GM23338 (cell line): ENCODE data around the gene GLRA2.

Experiments used
- CREB1 ChIP-seq: fragments of 250-450 bp; sonication (Bioruptor Pico); IDR thresholded peaks from 2 replicates; pipeline ENCODE4 v1.5.0; 2020; ENCODE audit warnings: low read depth, mild to moderate bottlenecking, moderate library complexity
- CTCF ChIP-seq, 2 experiments: fragments of 200-600 bp in 1 of 2; sonication (generic) in 1 of 2; conservative IDR thresholded peaks; 2 replicates each; pipeline versions ENCODE4 v1.5.1 to v1.6.1; 2016 to 2017; ENCODE audit warnings: antibody characterized with exemption in 2 of 2, low read depth in 2 of 2, mild to moderate bottlenecking in 2 of 2, moderate library complexity in 1 of 2
- ETS1 ChIP-seq: IDR thresholded peaks from 2 replicates; pipeline ENCODE4 v1.6.1; 2016; ENCODE audit warnings: antibody characterized with exemption
- EZH2 ChIP-seq: fragments of 200-600 bp; sonication (generic); IDR thresholded peaks from one replicate; pipeline ENCODE4 v1.8.0; 2017; ENCODE audit warnings: antibody characterized with exemption, mild to moderate bottlenecking, low read depth; ENCODE audit not compliant: unreplicated experiment
- EZH2phosphoT487 ChIP-seq: fragments of 200-600 bp; sonication (generic); IDR thresholded peaks from one replicate; pipeline ENCODE4 v1.8.1; 2018; ENCODE audit warnings: antibody characterized with exemption; ENCODE audit not compliant: unreplicated experiment
- JUNB ChIP-seq: IDR thresholded peaks from one replicate; pipeline ENCODE4 v1.6.1; 2016; ENCODE audit warnings: antibody characterized with exemption; ENCODE audit not compliant: unreplicated experiment
- POLR2AphosphoS5 ChIP-seq: IDR thresholded peaks from 2 replicates; pipeline ENCODE4 v1.6.1; 2016; ENCODE audit warnings: antibody characterized with exemption, low read depth
- REST ChIP-seq: IDR thresholded peaks from one replicate; pipeline ENCODE4 v1.6.1; 2018; ENCODE audit warnings: antibody characterized with exemption; ENCODE audit not compliant: unreplicated experiment

GRCh38 chrX:14758029-14758491, 228.7 kb downstream of the GLRA2 start:
- TF ChIP-seq CTCF (conservative IDR thresholded peaks at IDR 0.05; ENCODE audit: low read depth in 2 of 2) = no peak
- TF ChIP-seq EZH2phosphoT487 = no peak
- TF ChIP-seq EZH2 = no peak
- no peak for TF ChIP-seq POLR2AphosphoS5
- TF ChIP-seq ETS1 = no peak
- TF ChIP-seq REST = no peak
- TF ChIP-seq JUNB = no peak
- no peak for TF ChIP-seq CREB1 (CRISPR knock-in tag)
